ENCODE measurements around the gene DHRS13. TPM values are rescaled to one million over a fixed set of nuclear protein-coding genes. Genes with fewer than 3 reads are reported as not detected.

Gene DHRS13
- total RNA-seq, 1 experiment from 2014 or later = 28.5 TPM

- TF ChIP-seq, protein P1, sequence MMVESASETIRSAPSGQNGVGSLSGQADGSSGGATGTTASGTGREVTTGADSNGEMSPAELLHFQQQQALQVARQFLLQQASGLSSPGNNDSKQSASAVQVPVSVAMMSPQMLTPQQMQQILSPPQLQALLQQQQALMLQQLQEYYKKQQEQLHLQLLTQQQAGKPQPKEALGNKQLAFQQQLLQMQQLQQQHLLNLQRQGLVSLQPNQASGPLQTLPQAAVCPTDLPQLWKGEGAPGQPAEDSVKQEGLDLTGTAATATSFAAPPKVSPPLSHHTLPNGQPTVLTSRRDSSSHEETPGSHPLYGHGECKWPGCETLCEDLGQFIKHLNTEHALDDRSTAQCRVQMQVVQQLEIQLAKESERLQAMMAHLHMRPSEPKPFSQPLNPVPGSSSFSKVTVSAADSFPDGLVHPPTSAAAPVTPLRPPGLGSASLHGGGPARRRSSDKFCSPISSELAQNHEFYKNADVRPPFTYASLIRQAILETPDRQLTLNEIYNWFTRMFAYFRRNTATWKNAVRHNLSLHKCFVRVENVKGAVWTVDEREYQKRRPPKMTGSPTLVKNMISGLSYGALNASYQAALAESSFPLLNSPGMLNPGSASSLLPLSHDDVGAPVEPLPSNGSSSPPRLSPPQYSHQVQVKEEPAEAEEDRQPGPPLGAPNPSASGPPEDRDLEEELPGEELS (CRISPR knock-in tag; IDR thresholded peaks at IDR 0.05) = no peak
- TF ChIP-seq CBFB (CRISPR knock-in tag; IDR thresholded peaks at IDR 0.05; ENCODE audit: low read depth) (no peak), HMGA2 (CRISPR knock-in tag; IDR thresholded peaks at IDR 0.05) (no peak), MLX (CRISPR knock-in tag; IDR thresholded peaks at IDR 0.05) (no peak), RORB (CRISPR knock-in tag; IDR thresholded peaks at IDR 0.05) (no peak), ZNF263 (CRISPR knock-in tag; IDR thresholded peaks at IDR 0.05; ENCODE audit: low read depth) (no peak), IRF2 (CRISPR knock-in tag; IDR thresholded peaks at IDR 0.05; ENCODE audit: borderline replicate concordance, low read depth) (no peak), CREB1 (CRISPR knock-in tag; IDR thresholded peaks at IDR 0.05) (no peak), MXD4 (CRISPR knock-in tag; IDR thresholded peaks at IDR 0.05; ENCODE audit: borderline replicate concordance) (no peak), JAZF1 (CRISPR knock-in tag; IDR thresholded peaks at IDR 0.05) (no peak), OVOL2 (CRISPR knock-in tag; IDR thresholded peaks at IDR 0.05; ENCODE audit: borderline replicate concordance) (no peak), FOXK1 (CRISPR knock-in tag; IDR thresholded peaks at IDR 0.05) (no peak), TCF7 (CRISPR knock-in tag; IDR thresholded peaks at IDR 0.05; ENCODE audit: low read depth) (no peak), ZNF317 (CRISPR knock-in tag; IDR thresholded peaks at IDR 0.05; ENCODE audit: borderline replicate concordance, low read depth) (no peak), ZNF423 (CRISPR knock-in tag; IDR thresholded peaks at IDR 0.05) (no peak)
- TF ChIP-seq, protein P2, sequence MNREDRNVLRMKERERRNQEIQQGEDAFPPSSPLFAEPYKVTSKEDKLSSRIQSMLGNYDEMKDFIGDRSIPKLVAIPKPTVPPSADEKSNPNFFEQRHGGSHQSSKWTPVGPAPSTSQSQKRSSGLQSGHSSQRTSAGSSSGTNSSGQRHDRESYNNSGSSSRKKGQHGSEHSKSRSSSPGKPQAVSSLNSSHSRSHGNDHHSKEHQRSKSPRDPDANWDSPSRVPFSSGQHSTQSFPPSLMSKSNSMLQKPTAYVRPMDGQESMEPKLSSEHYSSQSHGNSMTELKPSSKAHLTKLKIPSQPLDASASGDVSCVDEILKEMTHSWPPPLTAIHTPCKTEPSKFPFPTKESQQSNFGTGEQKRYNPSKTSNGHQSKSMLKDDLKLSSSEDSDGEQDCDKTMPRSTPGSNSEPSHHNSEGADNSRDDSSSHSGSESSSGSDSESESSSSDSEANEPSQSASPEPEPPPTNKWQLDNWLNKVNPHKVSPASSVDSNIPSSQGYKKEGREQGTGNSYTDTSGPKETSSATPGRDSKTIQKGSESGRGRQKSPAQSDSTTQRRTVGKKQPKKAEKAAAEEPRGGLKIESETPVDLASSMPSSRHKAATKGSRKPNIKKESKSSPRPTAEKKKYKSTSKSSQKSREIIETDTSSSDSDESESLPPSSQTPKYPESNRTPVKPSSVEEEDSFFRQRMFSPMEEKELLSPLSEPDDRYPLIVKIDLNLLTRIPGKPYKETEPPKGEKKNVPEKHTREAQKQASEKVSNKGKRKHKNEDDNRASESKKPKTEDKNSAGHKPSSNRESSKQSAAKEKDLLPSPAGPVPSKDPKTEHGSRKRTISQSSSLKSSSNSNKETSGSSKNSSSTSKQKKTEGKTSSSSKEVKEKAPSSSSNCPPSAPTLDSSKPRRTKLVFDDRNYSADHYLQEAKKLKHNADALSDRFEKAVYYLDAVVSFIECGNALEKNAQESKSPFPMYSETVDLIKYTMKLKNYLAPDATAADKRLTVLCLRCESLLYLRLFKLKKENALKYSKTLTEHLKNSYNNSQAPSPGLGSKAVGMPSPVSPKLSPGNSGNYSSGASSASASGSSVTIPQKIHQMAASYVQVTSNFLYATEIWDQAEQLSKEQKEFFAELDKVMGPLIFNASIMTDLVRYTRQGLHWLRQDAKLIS (CRISPR knock-in tag; IDR thresholded peaks at IDR 0.05; ENCODE audit: borderline replicate concordance) = no peak
- TF ChIP-seq, protein P3, sequence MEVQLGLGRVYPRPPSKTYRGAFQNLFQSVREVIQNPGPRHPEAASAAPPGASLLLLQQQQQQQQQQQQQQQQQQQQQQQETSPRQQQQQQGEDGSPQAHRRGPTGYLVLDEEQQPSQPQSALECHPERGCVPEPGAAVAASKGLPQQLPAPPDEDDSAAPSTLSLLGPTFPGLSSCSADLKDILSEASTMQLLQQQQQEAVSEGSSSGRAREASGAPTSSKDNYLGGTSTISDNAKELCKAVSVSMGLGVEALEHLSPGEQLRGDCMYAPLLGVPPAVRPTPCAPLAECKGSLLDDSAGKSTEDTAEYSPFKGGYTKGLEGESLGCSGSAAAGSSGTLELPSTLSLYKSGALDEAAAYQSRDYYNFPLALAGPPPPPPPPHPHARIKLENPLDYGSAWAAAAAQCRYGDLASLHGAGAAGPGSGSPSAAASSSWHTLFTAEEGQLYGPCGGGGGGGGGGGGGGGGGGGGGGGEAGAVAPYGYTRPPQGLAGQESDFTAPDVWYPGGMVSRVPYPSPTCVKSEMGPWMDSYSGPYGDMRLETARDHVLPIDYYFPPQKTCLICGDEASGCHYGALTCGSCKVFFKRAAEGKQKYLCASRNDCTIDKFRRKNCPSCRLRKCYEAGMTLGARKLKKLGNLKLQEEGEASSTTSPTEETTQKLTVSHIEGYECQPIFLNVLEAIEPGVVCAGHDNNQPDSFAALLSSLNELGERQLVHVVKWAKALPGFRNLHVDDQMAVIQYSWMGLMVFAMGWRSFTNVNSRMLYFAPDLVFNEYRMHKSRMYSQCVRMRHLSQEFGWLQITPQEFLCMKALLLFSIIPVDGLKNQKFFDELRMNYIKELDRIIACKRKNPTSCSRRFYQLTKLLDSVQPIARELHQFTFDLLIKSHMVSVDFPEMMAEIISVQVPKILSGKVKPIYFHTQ (CRISPR knock-in tag; IDR thresholded peaks at IDR 0.05) = no peak
- Mint-ChIP-seq H3K4me3 (no peak overlapping the region), H3K27me3 (ENCODE audit: low read depth) (no peaks in the 10 kb centered on the region; the same call in 1 of the 2 replicates), H3K9me3 (peaks cover 4% of the 10 kb centered on the region), H3K4me1 (peaks cover 10% of the 10 kb centered on the region; the same call in 1 of the 2 replicates), H3K27ac (no peak overlapping the region), H3K36me3 (peaks cover 36% of the 10 kb centered on the region)
- ATAC-seq = no peak
- ChIA-PET CTCF (interaction anchor here (1.4 to 1.9 kb wide), 4 partner anchors 33 to 155 kb away, joined by 3 to 12 read pairs (median 5); partner anchors contain the start of gene TLCD1), POLR2A (no interaction called here)
- no peak for DNase-seq (ENCODE audit: low spot score)
Measured at GRCh38 chr17:28881533-28882056, 21.3 kb downstream of the DHRS13 start.
